ENCODE results near the gene TLR6. TPM values are rescaled to one million over a fixed set of nuclear protein-coding genes. Genes with fewer than 3 reads are reported as not detected.

Gene TLR6
- total and polyA plus RNA-seq, 8 donors, result 0.07 to 3.9 (median 0.45) TPM

DNA sequence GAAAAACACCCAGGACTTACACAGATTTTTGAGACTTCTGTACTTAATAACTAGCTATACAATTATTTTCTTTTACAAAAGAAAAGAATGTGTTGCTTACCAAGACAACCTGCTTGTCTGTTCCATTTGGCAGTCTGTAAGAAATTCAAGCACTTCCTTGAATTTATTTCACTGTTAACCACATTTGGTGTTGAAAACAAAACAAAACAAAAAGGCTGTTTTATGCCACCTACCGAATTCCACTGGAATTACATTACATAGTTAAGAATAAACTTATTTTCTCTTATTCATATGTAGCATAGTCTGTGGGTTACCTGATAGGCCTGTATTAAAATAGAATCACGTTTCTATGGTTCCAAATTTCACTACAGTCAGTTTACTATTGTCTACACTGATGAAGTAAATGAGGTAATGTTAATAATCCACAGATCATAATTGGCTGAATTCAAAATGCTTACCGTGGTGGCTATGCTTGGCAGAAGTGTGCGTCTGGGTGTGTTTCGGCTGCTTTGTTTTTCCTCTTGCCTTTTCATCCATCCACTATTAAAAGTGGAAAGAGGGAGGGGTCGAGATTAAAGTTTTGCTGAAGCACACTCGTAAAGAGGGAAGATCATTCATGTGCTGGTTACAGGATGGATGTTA lies 51.8 kb downstream of the TLR6 start, which contains the start of gene TLR1:
TSS of gene TLR1 (minus strand) at position 138 of the 642 bp plus-strand sequence. CDS start 5,960 bp downstream, outside the sequence.
- TF ChIP-seq, protein P1, sequence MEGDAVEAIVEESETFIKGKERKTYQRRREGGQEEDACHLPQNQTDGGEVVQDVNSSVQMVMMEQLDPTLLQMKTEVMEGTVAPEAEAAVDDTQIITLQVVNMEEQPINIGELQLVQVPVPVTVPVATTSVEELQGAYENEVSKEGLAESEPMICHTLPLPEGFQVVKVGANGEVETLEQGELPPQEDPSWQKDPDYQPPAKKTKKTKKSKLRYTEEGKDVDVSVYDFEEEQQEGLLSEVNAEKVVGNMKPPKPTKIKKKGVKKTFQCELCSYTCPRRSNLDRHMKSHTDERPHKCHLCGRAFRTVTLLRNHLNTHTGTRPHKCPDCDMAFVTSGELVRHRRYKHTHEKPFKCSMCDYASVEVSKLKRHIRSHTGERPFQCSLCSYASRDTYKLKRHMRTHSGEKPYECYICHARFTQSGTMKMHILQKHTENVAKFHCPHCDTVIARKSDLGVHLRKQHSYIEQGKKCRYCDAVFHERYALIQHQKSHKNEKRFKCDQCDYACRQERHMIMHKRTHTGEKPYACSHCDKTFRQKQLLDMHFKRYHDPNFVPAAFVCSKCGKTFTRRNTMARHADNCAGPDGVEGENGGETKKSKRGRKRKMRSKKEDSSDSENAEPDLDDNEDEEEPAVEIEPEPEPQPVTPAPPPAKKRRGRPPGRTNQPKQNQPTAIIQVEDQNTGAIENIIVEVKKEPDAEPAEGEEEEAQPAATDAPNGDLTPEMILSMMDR (IDR thresholded peaks at IDR 0.05), result peak in 3 of 4 donors; percentile 30 to 51 (median 49)
- H3K4me3 ChIP-seq, result peak within 1 kb of the TSS; percentile 5 to 43 (median 30)
- H3K27me3 ChIP-seq, result no peaks in the 10 kb centered on the region
- peak; percentile 83 to 90 (median 89) for ATAC-seq
- no peaks in the 10 kb centered on the region for H3K9me3 ChIP-seq
- H3K27ac ChIP-seq, result peak within 1 kb of the TSS; percentile 29 to 82 (median 64)
- intact Hi-C loops (cut with DNase I), result loop anchor here in 1 of 3 donors (10.0 kb wide), 1 partner anchor 50 kb away; no protein-coding TSS in a partner anchor
- FAIRE-seq, result peak; percentile 96
- 32 to 40% methylated on average over 7 of the region's 7 CpGs for WGBS, 2 donors
- no peak for DNase-seq
- H3K36me3 ChIP-seq, result no peaks in the 10 kb centered on the region
- H3K4me1 ChIP-seq, result peaks cover 0 to 8% (median 0%) of the 10 kb centered on the region in 3 donors

DNA sequence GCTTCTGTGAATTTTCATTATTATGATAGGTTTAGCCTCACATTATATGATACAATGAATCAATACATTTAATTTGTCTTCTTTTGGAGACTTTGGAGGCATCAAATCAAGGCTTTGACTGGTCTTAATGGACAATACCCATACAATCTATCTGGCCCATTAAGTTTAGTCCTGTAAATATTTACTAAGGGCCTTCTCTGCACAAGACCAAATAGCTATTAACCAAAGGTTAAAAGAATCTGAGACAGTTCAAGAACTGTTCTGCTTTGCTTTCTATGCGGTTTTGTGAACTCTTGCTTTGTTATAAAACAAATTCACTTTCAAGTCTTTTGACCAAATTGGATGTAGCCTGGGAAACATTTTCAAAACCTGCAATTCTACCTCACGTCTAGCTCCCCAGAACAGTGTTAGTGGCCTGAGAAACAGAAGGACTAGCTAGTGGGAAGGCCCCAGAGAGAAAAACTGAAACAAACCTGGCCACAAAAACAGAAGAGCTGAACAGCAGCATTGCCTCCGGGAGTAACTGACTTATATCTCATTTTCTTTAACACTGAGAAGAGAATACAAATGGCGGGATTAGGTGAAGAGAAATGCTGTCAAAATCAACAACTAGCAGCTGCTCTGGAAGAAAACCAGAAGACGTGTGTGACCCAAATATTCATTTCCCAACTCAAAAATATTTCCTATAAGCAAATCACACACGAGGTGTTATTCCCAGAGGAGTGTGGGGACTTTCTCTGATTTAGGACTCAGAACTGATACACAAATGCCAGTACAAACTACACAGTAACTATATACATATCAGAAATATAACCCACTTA lies 52.6 kb downstream of the TLR6 start:
- Histone ChIP-seq H3K27ac (peak overlapping the region; percentile 29 to 82 (median 64)), H3K36me3 (no peaks in the 10 kb centered on the region), H3K4me3 (peak overlapping the region; percentile 5 to 43 (median 30)), H3K4me1 (peaks cover 0 to 8% (median 0%) of the 10 kb centered on the region in 3 donors), H3K27me3 (no peaks in the 10 kb centered on the region), H3K9me3 (no peaks in the 10 kb centered on the region)
- WGBS, 2 donors, result 6 to 9% methylated on average over 6 of the region's 6 CpGs
- intact Hi-C loops (cut with DNase I), result loop anchor here in 1 of 3 donors (10.0 kb wide), 1 partner anchor 49 kb away; no protein-coding TSS in a partner anchor
- FAIRE-seq (peak; percentile 32), DNase-seq (no peak), ATAC-seq (peak; percentile 38 to 72 (median 68))
- TF ChIP-seq, protein P1 (IDR thresholded peaks at IDR 0.05), result no peak

DNA sequence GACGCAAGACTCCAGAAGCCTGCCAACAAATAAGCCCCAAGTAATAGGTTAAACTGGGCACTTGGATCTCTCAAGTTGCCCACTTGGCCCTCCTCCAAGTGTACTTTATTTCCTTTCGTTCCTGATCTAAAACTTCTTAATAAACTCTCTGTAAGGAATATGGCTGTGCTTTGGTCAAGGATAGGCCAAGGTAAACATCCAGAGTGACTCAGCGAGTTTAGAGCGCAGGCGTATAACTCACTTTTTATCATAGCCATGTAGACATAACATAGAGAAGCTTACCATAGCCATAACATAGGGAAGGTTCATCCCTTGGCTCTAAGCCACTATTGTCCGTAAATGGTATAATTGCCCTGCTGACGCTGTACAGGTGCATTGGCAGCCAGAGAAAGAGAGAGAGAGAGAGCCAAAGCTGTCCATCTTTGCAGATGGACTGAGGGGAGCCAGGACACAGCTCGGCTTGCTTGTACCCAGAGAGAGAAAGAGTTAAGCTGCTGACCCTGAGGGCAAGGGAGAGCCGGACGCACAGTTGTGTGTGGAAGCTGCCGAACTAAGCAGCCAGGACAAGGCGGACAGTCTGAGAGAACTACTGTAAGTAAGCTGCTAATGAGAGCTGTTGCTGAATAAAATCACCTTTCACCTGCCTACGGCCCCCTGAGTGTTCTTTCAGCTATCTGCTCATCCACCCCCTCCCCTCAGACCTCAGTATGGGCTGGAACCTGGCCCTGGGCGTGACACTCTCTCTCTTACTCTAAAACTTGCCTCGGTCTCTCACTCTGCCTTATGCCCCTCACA lies 53.9 kb downstream of the TLR6 start:
- FAIRE-seq, result no peak
- no peak for ATAC-seq
- peaks cover 0 to 8% (median 0%) of the 10 kb centered on the region in 3 donors for H3K4me1 ChIP-seq
- peaks cover 0 to 5% (median 0%) of the 10 kb centered on the region in 3 donors for H3K36me3 ChIP-seq
- DNase-seq, result no peak
- intact Hi-C loops (cut with DNase I), result loop anchor here in 1 of 3 donors (10.0 kb wide), 1 partner anchor 48 kb away; no protein-coding TSS in a partner anchor
- WGBS, 2 donors, result 90 to 93% methylated on average over 15 of the region's 15 CpGs
- TF ChIP-seq, protein P1 (IDR thresholded peaks at IDR 0.05), result no peak
- H3K4me3 ChIP-seq, result peak overlapping the region in 1 of 4 donors; percentile 43
- no peak overlapping the region for H3K27ac ChIP-seq
- no peaks in the 10 kb centered on the region for H3K9me3 ChIP-seq
- H3K27me3 ChIP-seq, result no peaks in the 10 kb centered on the region

DNA sequence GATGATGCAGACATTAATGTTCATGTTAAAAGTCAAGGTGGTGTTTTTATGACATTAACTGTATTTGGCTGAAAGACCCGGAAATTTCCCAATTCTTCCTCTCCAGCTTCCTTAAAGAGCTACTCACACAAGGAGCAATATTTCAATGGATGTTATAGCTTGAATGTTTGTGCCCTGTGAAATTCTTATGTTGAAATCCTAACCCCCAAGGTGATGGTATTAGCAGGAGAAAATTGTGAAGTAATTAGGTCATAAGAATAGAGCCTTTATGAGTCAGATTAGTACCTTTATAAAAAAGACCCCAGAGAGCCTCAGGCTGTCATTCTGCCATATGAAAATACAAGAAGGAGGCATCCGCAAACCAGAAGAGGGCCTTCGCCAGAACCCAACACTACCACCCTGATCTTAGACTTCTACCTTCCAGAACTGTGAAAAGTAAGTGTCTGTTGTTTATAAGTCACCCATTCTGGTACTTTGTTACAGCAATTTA lies 55.6 kb downstream of the TLR6 start:
- H3K4me3 ChIP-seq, result no peak overlapping the region
- FAIRE-seq (no peak), DNase-seq (no peak), ATAC-seq (no peak)
- TF ChIP-seq, protein P1 (IDR thresholded peaks at IDR 0.05), result no peak
- no peaks in the 10 kb centered on the region for H3K27me3 ChIP-seq
- H3K36me3 ChIP-seq, result peaks cover 0 to 10% (median 0%) of the 10 kb centered on the region in 3 donors
- H3K27ac ChIP-seq, result no peak overlapping the region
- H3K4me1 ChIP-seq, result peaks cover 0 to 8% (median 0%) of the 10 kb centered on the region in 3 donors
- 95 to 96% methylated on average over 3 of the region's 3 CpGs for WGBS, 2 donors
- intact Hi-C loops (cut with DNase I), result loop anchor here in 1 of 3 donors (10.0 kb wide), 1 partner anchor 46 kb away; no protein-coding TSS in a partner anchor
- H3K9me3 ChIP-seq, result no peaks in the 10 kb centered on the region

All from pancreas (tissue), 10 donors.